Activated CD4-positive, alpha-beta T cell treated with anti-CD3 and anti-CD28 coated beads for 4 hours (primary cell): Measurements from ENCODE around the gene RAB6A.
"Not testable (repeated sequence)": the region's sequence is repeated elsewhere in the genome, so short reads cannot be mapped to it uniquely, and the experiment has no call there.

Source experiments
- DNase-seq, 2 donors: peaks; one replicate each; pipeline ENCODE4 v3.0.0-alpha.2; 2020

The RAB6A gene

GRCh38 chr11:73716153-73717056, 44.5 kb downstream of the RAB6A start:
- DNase-seq, result no peak

DNA sequence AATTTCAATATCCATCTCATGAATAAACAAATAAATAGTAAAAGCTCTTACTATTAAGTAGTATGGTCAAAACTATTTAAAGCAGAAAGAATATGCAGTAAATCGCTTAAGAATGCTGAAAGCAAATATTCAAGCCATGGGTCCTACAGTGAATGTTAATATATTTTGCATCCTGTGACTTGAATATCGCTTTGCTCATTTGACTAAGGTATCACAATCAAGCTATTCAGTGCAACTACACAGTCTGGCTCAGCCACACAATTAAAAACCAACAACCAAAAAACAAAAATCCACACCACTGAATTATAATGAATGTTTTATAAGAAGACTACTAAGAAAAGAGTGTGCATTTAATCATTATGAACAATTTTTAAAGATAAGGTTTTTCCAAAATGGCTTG, 45.3 kb downstream of the RAB6A start:
- no peak for DNase-seq

- no peak for DNase-seq
These were observed 49.9 kb downstream of the RAB6A start for GRCh38 chr11:73710964-73711363.

- no peak for DNase-seq
These were observed 55.8 kb downstream of the RAB6A start for GRCh38 chr11:73705053-73705452.

GRCh38 chr11:73693899-73694525, 66.9 kb downstream of the RAB6A start:
- DNase-seq, result no peak

GRCh38 chr11:73680687-73681086, 80.2 kb downstream of the RAB6A start:
- no peak for DNase-seq

DNA sequence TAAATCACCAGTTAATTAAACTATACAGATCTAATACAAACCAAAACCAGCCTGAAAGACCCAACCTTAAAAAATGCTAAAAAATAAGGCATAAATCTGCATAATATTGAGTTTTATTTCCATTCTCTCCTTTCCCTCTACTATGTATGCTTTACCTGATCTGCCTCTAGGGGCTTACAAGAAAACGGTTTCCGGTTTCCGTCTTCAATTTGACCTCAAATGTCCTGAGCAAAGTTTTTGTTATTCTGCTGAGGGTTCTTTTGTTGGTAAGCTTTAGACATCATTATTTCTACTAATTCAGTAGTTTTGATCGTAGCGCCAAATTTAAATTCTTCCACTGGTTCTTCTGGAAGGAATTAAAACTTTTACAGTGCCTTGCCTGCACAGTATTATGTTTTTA, 84.3 kb downstream of the RAB6A start:
- not testable (repeated sequence) for DNase-seq

- no peak for DNase-seq
These were observed 89.2 kb downstream of the RAB6A start for GRCh38 chr11:73671701-73672100.

DNA sequence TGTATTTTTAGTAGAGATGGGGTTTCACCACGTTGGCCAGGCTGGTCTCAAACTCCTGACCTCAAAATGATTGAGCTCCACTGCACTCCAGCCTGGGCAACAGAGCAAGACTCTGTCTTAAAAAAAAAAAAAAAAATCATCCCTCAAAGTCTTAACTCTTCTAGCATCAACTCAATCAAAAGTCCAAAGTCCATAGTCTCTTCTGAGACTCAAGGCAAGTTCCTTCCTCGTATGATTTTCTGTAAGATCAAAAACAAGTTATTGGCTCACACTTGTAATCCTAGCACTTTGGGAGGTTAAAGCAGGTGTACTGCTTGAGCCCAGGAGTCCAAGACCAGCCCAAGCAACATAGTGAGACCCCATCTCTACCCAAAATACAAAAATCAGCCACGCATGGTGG, 90.1 kb downstream of the RAB6A start:
- DNase-seq, result no peak

DNA sequence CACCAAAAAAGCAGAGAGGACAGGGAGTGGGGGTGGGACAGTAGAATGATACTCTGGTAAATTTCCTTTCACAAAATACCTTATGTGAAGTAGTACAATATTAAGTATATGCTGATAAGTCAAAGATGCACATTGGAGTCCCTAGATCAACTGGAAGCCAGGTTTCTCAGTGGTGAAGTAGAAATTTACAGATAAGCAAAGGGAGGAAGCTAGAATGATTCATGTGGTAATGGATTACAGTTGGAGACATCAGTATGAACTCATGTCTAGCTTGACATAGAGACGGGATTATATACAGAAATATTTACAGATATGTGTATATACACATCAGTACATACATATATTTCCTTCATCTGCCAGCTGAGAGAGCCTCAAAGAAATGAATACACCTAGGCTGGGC, 93.0 kb downstream of the RAB6A start:
- DNase-seq, result no peak

DNA sequence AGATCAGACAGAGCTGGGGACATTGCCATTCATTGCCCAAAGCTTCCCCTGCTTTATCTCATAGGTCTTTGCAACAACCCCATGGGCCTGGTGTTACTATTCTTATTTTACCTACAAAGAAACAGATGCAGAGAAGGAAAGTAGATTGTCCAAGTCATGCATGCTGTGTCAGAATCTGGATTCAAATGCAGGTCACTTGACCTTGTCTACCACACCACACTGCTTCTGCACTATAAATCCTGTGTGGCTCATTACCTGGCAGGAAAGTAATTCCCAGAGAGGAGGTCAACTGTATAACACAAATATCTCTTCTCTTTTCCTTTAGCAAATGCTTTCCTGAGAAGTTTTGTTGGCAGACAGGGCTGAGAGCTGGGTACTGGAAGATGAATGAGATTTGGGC, 96.0 kb downstream of the RAB6A start:
- no peak for DNase-seq

- no peak for DNase-seq
These were observed 97.0 kb downstream of the RAB6A start for GRCh38 chr11:73663604-73664495.

DNA sequence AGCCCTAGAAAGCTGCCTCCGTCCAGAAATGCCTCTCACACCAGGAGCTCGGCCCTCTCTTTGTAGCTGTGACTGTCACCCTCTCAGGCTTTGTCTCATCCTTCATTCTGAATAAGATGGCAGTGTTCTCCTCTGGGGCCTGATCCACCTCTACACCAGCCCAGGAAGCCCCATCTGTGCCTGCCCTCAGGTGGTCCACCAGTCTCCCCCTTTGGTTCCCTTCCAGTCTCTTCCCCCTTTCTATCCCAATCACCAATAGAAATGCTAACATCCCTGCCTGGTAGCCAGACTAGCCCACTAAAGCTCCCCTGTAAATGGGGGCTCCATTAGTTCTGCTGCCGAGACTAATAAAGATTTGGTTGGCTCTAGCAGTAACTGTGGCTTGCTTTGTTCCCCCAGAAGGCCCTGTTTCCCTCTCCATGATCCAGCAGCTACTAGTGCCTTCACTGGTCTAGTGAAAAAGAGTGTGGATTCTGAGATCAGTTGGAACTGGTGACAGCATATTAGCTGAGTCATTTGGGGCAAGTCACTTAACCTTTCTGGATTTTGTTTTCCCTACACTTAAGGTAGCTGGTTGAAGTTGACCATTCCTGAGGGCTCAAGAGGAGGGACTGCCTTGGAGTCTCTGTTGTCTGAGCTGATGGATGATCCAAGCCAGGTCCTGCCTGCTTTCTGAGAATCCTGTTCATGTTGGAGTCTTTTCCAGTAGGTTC, 98.3 kb downstream of the RAB6A start:
- DNase-seq, result no peak

GRCh38 chr11:73661035-73661628, 99.7 kb downstream of the RAB6A start:
- peak; percentile 78 to 92 for DNase-seq

- no peak for DNase-seq
These were observed 100.3 kb downstream of the RAB6A start for GRCh38 chr11:73660497-73661034.

- DNase-seq, result no peak
These were observed 100.9 kb downstream of the RAB6A start for GRCh38 chr11:73659961-73660360.

DNA sequence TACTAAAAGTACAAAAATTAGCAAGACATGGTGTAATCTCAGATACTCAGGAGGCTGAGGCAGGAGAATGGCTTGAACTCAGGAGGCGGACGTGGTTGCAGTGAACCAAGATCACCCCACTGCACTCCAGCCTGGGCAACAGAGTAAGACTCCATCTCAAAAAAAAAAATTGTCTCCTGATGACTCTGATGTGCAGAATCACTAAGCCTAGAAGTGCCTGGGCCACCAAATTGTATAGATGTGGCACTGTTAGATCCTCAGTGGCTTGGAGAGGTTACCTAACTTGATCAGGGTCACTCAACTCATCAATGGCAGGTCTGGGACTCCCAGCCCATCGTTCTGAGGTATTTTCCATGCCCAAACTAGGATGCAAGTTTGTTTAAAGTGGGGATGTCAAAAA, 103.9 kb downstream of the RAB6A start:
- DNase-seq, result no peak

DNA sequence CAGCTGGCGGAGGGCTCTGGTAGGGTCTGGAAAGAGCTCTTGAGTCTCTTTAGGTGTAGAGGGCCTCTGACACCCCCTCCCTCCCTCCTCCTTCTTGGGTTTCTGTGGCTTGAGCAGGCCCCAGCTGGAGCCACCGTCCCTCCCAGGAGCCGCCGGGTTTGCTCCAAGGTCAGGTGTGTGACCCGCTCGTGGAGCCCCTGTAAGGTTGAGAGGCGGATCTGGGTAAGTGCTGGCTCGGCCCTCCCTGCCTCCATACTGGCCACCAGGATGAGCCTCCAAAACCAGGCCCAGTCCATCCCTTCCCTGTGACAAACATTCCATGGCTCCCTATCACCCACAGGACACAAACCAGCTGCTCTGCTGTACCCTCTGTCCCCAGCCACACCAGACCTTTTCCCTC, 105.2 kb downstream of the RAB6A start:
- no peak for DNase-seq

- DNase-seq, result no peak
These were observed 106.3 kb downstream of the RAB6A start for GRCh38 chr11:73654482-73655021.

DNA sequence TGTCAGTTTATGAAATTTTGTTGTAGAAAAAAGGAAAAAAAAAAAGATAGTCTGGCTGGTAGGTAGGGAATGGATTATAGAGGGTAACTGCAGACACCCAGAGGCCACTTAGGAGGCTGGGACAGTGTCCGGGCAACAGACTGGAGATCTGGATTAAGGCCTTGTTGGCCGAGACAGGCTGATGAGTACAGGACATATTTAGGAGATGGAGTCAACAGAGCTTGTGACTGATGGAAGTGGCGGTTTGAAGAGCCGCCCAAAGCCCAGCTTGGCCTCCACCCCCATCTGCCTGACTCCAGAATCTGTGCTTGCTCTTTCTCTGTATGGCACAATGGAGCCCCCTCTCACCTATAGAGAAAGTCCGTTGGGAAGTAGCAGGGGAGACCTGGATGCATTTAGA, 106.9 kb downstream of the RAB6A start:
- no peak for DNase-seq

GRCh38 chr11:73652856-73653559, 107.9 kb downstream of the RAB6A start:
- no peak for DNase-seq
